ENCODE measurements around the gene CCDC82. TPM values are rescaled to one million over a fixed set of nuclear protein-coding genes. Genes with fewer than 3 reads are reported as not detected.

CCDC82 gene
- total RNA-seq, 1 donor from 2014 or later, result 9.5 TPM

- H3K27me3 ChIP-seq, result no peaks in the 10 kb centered on the region
- intact Hi-C loops (cut with DNase I), result no loop called here
- no peaks in the 10 kb centered on the region for H3K4me1 ChIP-seq
- DNase-seq (ENCODE audit: low spot score in 2 of 2), result no peak
- no peak overlapping the region for H3K27ac ChIP-seq
- H3K36me3 ChIP-seq, result peaks cover 19 to 40% of the 10 kb centered on the region in 2 donors
- TF ChIP-seq, protein P1, sequence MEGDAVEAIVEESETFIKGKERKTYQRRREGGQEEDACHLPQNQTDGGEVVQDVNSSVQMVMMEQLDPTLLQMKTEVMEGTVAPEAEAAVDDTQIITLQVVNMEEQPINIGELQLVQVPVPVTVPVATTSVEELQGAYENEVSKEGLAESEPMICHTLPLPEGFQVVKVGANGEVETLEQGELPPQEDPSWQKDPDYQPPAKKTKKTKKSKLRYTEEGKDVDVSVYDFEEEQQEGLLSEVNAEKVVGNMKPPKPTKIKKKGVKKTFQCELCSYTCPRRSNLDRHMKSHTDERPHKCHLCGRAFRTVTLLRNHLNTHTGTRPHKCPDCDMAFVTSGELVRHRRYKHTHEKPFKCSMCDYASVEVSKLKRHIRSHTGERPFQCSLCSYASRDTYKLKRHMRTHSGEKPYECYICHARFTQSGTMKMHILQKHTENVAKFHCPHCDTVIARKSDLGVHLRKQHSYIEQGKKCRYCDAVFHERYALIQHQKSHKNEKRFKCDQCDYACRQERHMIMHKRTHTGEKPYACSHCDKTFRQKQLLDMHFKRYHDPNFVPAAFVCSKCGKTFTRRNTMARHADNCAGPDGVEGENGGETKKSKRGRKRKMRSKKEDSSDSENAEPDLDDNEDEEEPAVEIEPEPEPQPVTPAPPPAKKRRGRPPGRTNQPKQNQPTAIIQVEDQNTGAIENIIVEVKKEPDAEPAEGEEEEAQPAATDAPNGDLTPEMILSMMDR (IDR thresholded peaks at IDR 0.05), result no peak
- no peaks in the 10 kb centered on the region for H3K9me3 ChIP-seq
- H3K4me3 ChIP-seq, result no peak overlapping the region
These were observed 31.4 kb downstream of the CCDC82 start for GRCh38 chr11:96358321-96358720.

GRCh38 chr11:96357794-96358193 is 31.9 kb downstream of the CCDC82 start:
- no peak overlapping the region for H3K27ac ChIP-seq
- H3K27me3 ChIP-seq, result no peaks in the 10 kb centered on the region
- peaks cover 19 to 40% of the 10 kb centered on the region in 2 donors for H3K36me3 ChIP-seq
- TF ChIP-seq, protein P1 (IDR thresholded peaks at IDR 0.05), result no peak
- H3K4me3 ChIP-seq, result no peak overlapping the region
- no peaks in the 10 kb centered on the region for H3K4me1 ChIP-seq
- intact Hi-C loops (cut with DNase I), result no loop called here
- no peaks in the 10 kb centered on the region for H3K9me3 ChIP-seq
- no peak for DNase-seq (ENCODE audit: low spot score in 2 of 2)

DNA sequence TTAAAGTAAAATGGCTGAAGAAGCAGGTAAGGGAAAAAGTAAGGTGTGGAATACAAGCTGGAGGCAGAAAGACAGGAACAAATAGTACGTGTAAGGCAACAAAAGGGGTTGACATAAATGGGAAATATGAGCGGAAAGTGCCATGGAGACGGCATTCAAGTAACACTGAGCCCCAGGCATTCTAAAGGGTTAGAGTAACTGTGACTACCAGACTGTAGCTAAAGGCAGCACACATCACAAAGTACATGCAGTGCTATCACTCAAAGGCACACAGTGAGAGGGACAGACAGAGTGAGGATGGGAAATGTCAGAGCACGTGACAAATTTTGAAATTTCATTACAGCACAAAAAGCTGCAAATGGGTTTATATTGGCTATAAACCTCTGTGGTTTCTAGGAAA is 32.9 kb downstream of the CCDC82 start:
- Histone ChIP-seq H3K27me3 (no peaks in the 10 kb centered on the region), H3K36me3 (peaks cover 22 to 43% of the 10 kb centered on the region in 2 donors), H3K4me3 (no peak overlapping the region), H3K4me1 (no peaks in the 10 kb centered on the region), H3K9me3 (no peaks in the 10 kb centered on the region), H3K27ac (no peak overlapping the region)
- intact Hi-C loops (cut with DNase I), result no loop called here
- TF ChIP-seq, protein P1 (IDR thresholded peaks at IDR 0.05), result no peak
- no peak for DNase-seq (ENCODE audit: low spot score in 2 of 2)

DNA sequence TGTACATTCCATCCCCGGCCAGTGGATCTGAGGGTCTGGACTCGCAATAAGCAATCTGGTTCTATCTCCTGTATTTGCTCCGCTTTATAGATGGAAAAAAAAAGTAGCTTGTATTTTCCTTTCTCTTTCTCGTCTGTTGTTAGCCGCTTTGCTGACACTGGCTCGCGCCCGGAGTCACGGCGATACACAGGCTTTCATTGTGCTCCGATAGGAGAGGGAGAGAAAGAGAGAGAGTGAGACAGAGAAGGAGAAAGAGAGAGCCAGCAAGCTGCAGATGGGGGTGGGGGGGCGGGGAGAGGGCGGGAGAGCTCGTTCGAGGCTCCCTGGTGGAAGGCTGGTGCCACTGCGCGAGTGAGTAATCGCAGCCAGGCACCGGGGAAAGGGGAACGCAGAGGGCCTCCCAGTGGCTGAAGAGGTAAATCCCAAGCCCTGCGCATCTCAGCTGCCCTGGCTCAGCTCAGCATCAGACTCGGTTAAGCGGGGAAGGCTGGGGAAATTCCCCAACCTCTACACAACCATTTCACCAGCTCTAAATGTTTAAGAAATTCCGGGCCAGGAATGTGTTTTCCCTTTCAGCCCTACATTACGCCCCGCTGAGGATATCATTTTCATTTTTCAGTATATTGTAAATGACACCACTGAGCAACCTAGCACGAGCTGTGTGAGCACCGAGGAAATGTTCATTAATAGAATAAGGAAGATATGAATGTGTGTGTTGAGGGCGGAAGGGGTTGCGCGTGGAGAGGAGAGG is 46.6 kb downstream of the CCDC82 start, which contains the start of gene MAML2:
Gene MAML2 (minus strand): TSS at position 235 of the 751 bp plus-strand sequence. CDS start 1,300 bp downstream, outside the sequence.
- TF ChIP-seq, protein P1 (IDR thresholded peaks at IDR 0.05), result peak; percentile 94 to 98 (median 97)
- Histone ChIP-seq H3K27ac (peak within 1 kb of the TSS; percentile 86 to 95), H3K27me3 (no peaks in the 10 kb centered on the region), H3K4me1 (peaks cover 4 to 24% of the 10 kb centered on the region in 2 donors), H3K4me3 (peak within 1 kb of the TSS; percentile 59 to 85), H3K9me3 (peaks cover 0 to 2% of the 10 kb centered on the region in 2 donors), H3K36me3 (no peaks in the 10 kb centered on the region)
- intact Hi-C loops (cut with DNase I), result loop anchor here (1.0 to 5.0 kb wide), 8 partner anchors 44 to 494 kb away; partner anchors contain the start of genes CCDC82 and MTMR2
- peak; percentile 78 to 97 for DNase-seq (ENCODE audit: low spot score in 2 of 2)

DNA sequence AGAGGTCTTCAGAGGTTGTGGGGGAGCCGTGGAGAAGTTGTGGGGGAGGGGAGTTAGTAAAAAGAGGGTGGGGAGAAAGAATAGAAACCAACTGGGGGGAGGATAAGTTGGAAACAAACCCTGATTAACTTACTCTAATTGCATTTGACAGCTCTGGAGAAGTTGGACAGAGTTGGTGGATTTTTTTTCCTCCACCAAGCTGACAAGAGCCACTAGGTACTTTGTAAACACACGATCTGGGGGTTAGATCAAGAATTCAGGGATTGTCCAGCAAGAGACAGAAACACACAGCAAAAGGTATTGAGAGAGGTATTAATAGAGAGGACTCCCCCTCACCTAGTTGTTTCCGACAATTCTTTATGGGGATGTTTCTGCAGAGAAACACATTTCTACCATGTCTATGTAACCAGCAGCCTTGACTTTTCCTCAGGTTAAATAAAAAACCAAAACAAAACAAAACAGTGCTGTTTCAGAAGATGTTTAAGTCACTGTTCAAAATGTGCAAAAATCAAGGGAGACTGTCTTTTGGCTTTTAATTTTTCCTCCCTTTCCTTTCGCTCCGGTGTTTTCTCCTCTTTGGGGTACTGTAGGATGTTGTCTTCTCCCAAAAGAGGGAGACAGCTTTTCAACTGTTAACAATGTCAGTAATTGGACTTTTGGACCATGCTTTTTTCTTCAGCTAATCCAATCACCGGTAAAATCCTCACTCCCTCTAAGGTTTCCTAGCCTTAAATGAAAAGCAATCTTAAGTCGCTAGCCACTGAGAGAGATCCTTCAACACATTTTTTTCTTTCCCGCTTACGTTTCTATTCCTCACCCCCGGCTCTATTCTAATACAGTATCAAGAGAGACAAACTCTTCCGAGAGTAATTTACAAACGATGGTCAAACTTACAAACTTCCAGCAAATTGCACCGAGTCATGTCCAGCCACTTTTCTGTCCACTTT is 47.4 kb downstream of the CCDC82 start:
- intact Hi-C loops (cut with DNase I), result loop anchor here (2.0 to 5.0 kb wide), 7 partner anchors 45 to 417 kb away; partner anchors contain the start of genes CCDC82 and MTMR2
- DNase-seq (ENCODE audit: low spot score in 2 of 2), result no peak

More for the DNA sequence above, 47.4 kb downstream of the CCDC82 start:
- no peaks in the 10 kb centered on the region for H3K27me3 ChIP-seq
- H3K36me3 ChIP-seq, result no peaks in the 10 kb centered on the region
- no peaks in the 10 kb centered on the region for H3K9me3 ChIP-seq
- TF ChIP-seq, protein P1 (IDR thresholded peaks at IDR 0.05), result no peak
- peaks cover 4 to 32% of the 10 kb centered on the region in 2 donors for H3K4me1 ChIP-seq
- H3K27ac ChIP-seq, result peak overlapping the region; percentile 86 to 95
- peak overlapping the region; percentile 59 to 85 for H3K4me3 ChIP-seq

Data from ascending aorta (tissue), 2 donors.